Epithelial cell of prostate (primary cell): ENCODE measurements around the gene MRPL44.
A peak's percentile ranks its signal among the peaks of the same experiment; 100 is the strongest.

ENCODE experiments used
- DNase-seq: peaks from one replicate; pipeline ENCODE4 v3.0.0-alpha.2; 2011; ENCODE audit warnings: low read depth, low spot score
- H3K27ac ChIP-seq: fragments of 450-650 bp; 2 replicates; pipeline ENCODE4 v1.5.1; 2017; ENCODE audit warnings: mild to moderate bottlenecking

MRPL44 gene

DNA sequence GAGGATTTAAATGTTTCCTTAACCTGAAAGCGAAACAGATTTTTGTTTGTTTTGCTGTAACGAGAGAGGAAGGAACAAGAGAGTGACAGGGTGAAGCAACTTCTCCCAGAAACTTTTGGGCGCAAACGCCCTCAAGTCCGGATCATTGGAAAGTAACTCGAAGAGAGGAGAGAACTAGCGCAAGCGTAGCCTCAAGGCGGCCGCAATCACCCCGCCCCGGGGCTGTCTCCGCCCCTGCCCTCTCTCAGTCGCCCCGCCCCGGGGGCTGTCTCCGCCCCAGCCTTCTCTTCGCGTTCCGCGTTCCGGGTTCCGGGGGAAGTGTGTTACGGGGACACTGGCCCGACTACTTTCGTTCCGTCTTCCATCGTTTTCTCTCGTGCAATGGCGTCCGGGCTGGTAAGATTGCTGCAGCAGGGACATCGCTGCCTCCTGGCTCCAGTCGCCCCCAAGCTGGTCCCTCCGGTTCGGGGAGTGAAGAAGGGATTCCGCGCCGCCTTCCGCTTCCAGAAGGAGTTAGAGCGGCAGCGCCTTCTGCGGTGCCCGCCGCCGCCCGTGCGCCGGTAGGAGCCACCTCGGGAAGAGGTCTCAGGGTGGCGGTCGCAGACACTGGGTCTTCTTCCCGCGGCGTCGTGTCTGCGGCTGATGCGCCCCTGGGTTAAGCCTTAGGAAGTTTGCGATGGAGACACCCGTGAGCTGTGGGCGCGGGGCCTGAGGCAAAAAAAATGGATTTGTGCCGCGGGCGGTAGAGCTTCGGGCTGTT, at the start of gene MRPL44:
TSS of gene MRPL44 (plus strand) at position 372 of the 760 bp plus-strand sequence. CDS start at position 382, 10 bp downstream.
- DNase-seq: peak; percentile 72
- peak within 1 kb of the TSS; percentile 72 for H3K27ac ChIP-seq

GRCh38 chr2:223908304-223908998, 48.8 kb upstream of the MRPL44 start:
- DNase-seq: no peak
- H3K27ac ChIP-seq: no peak overlapping the region

- H3K27ac ChIP-seq: no peak overlapping the region
- DNase-seq: no peak
Observed at GRCh38 chr2:223909001-223909741, 48.1 kb upstream of the MRPL44 start.

DNA sequence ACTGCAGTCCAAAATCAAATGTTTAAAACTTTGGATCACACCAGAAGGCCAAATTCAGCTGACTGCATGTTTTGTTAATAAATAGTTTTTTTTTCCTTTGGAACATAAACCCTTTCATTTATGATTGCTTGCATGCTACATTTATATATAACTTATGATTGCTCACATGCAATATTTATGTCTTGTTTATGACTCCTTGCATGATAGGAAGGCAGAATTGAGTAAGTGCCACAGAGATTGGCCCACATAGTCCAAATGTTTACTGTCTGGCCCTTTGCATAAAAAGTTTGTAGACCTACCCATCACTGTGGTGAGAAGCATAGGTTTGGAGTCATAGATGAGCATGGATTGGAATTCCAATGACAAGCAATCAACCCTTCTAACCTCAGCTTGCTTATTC, 42.9 kb upstream of the MRPL44 start:
- H3K27ac ChIP-seq: no peak overlapping the region
- DNase-seq: no peak

GRCh38 chr2:223915071-223915470, 42.2 kb upstream of the MRPL44 start:
- no peak overlapping the region for H3K27ac ChIP-seq
- no peak for DNase-seq

GRCh38 chr2:223916181-223916920, 40.9 kb upstream of the MRPL44 start:
- H3K27ac ChIP-seq: no peak overlapping the region
- no peak for DNase-seq

DNA sequence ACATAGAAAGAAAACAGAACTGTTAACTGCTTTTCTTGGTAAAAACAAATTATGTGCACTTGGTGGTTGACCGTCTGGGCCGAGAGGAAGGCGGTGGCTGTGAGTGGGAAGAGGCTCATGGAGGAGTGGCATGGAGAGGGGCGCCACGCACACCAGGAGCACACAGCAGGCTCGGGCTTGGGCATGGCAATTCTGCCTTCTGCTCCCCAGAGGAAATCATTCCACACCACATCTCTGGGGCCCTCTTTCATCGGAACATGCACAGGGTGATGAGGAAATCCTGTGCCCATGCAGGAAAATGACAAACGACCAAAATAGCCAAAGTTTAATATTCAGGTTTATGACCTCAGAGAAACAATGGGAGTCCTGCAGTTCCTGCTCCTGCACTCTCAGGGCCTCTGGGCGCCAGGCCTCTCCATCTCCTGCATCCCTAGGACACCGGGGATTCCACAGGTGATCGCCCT, 38.6 kb upstream of the MRPL44 start:
- DNase-seq: no peak
- no peak overlapping the region for H3K27ac ChIP-seq

DNA sequence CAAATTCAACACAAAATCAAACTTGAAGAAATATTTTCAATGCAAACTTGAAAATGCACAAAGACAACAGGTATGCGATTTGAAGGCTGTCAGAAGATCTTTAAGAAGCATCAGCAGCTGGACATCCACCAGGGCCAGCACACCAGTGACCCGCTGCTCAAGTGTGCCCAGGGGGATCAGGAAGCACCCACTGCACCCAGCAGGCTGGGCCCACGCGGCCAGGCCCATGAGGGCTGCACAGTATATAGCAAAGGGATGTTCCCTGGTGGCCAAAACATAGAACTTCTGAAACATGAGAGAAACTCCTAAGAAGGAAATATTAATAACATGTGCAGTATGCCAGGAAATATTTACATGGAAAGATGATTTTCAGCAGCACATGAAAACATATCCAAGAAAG, 37.2 kb upstream of the MRPL44 start:
- no peak for DNase-seq
- H3K27ac ChIP-seq: no peak overlapping the region

DNA sequence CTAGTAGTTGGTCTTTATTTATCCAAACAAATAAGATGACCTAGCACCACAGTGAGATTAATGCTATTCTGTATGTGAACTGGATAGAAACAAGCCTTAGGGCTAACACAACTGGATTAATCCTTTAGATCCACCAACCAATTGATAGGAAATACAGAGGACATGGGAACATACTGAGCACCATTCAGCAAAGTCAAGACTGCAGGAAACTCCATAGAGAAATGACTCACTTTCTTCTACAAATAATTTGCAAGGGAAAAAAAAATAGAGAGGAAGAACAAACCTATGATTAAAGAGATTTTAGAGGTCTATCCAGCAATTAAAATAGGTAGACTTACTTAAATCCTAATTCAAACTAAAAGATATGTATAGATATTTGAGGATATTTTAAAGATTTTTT, 36.1 kb upstream of the MRPL44 start:
- DNase-seq: no peak
- no peak overlapping the region for H3K27ac ChIP-seq

GRCh38 chr2:223922308-223922707, 35.0 kb upstream of the MRPL44 start:
- DNase-seq: no peak
- H3K27ac ChIP-seq: no peak overlapping the region

- no peak overlapping the region for H3K27ac ChIP-seq
- DNase-seq: no peak
Observed at GRCh38 chr2:223923976-223924375, 33.3 kb upstream of the MRPL44 start.

- no peak overlapping the region for H3K27ac ChIP-seq
- no peak for DNase-seq
Observed at GRCh38 chr2:223925106-223925505, 32.2 kb upstream of the MRPL44 start.

- DNase-seq: no peak
- no peak overlapping the region for H3K27ac ChIP-seq
Observed at GRCh38 chr2:223928113-223929006, 28.9 kb upstream of the MRPL44 start.

- no peak overlapping the region for H3K27ac ChIP-seq
Observed at GRCh38 chr2:223929571-223930102, 27.6 kb upstream of the MRPL44 start.

DNA sequence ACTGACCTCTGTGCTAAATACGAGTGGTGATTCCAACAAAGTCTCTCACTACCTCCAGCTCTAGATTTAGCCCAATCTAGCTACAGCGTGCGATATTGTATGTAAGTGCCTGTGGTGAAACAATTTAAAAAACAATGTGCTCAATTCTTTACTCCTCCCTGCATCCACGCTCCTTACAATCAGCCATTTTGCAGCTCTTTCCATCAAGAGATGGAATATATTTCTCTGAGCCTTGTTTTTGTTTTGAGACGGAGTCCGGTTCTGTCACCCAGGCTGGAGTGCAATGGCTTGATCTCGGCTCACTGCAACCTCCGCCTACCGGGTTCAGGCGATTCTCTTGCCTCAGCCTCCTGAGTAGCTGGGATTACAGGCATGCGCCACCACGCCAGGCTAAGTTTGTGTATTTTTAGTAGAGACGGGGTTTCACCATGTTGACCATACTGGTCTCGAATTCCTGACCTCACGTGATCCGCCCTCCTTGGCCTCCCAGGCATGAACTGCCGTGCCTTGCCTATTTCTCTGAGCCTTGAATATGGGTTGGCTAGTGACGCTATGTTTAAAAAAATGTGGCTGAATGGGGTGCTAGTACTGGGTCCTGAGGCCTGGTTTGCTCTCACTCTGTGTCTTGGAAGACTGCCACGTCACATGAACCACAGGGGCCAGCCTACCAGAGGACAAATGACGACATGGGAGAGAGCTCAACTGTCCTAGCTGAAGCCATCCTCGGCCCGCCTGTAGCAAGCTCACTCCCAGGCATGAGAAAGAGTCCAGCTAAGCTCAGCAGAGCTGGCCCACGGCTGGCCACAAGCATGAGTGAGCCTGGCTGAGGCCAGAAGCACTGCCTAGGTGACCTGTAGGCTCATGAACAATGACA, 26.9 kb upstream of the MRPL44 start:
- no peak overlapping the region for H3K27ac ChIP-seq
- DNase-seq: no peak

More at GRCh38 chr2:223929571-223930102, 27.6 kb upstream of the MRPL44 start:
- no peak for DNase-seq

- no peak for DNase-seq
- H3K27ac ChIP-seq: no peak overlapping the region
Observed at GRCh38 chr2:223932816-223933800, 24.2 kb upstream of the MRPL44 start.

DNA sequence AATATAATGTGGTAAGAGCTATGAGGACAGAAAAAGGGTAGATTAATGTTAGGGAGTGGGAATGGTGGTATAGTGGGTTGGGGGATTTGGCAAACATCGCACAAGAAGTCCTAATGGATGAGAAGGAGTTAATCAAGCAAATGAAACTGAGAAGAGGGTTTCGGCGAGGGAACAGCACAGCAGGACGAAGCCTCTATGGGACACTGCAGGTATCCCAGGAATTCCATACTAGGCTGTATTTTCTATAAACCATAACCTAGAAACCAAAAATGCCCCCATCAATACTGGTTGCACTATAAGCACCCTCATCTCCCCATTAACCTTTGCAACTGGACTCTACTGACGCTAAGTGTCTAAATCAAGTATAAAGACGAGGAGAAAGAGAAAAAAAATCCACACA, 22.4 kb upstream of the MRPL44 start:
- no peak for DNase-seq
- no peak overlapping the region for H3K27ac ChIP-seq
